Brain pericyte (primary cell): ENCODE measurements around the gene UBE2U.

ENCODE experiments used
- DNase-seq: peaks from one replicate; pipeline ENCODE4 v3.0.0-alpha.2; 2012; ENCODE audit warnings: low read depth, low spot score

Gene UBE2U

DNA sequence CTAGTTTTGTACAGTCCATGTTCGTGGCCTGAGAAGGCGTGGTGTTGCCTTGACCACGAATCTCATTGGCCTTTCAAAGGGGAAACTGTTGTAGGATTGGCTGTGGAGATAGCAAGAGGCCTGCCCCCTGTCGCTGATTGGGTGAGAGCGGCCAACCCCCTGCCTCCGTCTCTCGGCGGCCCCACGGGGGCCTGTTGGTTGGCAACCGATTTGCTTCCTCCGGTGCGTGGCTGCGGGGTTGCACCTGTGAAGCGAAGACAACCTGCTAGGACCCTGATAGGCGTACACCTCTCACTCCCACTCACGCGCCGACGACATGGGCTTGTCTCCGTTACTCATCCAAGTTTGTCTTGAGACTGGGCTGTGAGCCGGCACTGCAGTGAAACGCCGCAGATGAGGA lies at the start of gene UBE2U:
Gene UBE2U, plus strand, starts transcription at position 204 of the 400 bp plus-strand sequence. CDS start 428 bp downstream, outside the sequence.
- no peak for DNase-seq

- DNase-seq, result no peak
These were observed 48.1 kb upstream of the UBE2U start for GRCh38 chr1:64155278-64155677.

DNA sequence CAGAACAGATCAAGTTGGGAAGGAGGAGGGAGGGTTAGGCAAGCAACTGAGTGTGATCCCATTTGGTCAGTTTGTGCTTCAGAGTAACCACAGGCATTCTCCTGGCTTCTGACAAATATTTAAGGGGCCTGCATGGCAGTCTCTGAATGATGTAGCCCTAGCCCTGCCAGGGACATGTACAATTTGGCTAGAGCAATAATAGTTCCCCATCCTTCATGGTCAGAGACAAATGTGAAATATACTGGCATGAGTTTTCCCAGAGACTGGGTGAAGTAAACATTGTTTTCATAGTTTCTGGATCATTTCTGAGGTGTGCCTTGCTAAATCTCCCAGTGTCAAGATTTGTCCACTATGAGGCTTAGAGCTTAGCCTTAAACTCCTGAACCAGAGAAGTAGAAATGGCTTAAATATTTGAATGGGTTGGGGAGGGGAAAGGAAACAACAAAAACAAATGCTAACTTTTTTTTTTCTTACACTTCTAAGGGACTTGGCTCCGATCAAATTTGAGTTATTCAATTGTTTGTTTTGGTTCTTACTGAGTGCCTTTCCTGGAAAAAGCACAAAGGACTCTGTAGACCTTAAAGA lies 42.0 kb upstream of the UBE2U start:
- no peak for DNase-seq

DNA sequence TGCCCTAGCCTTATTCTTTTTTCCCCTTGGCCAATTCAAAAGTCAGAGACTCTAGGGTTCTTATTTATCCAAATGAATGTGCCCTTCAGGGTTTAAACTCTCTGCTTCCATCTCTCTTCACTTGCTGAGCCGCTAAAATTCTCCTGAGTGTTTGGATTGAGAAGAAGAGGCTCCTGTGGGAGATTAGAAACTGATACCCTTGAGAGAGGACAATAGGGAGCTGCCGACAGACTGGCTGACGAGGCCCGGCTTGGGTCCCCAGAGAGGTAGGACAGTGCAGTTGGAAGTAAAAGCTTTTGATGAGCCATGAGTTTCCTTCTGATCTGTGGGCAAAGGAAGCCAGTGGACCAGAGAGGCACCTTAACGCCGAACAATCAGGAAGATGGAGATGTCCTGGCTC lies 41.3 kb upstream of the UBE2U start:
- DNase-seq, result no peak

- no peak for DNase-seq
These were observed 40.6 kb upstream of the UBE2U start for GRCh38 chr1:64162804-64163203.

DNA sequence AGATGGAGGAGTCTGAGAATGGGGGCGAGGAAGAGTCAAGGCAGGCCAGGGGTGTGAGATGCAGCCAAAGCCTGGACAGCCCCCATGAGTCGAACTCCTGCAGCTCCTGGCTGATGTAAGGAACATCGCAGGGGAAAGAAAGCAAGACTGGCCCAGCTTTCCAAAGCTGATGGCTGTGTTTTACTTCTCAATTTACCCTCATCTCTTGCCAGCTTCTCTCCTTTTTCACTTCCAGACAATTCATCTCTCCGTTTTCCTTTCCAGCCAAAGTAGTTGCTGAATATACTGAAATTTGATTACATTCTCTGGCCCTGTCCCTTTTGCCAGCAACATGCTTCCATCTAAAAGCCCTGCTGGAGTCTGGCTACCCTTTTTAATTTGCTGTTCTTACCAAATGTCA lies 40.0 kb upstream of the UBE2U start:
- DNase-seq, result no peak

- no peak for DNase-seq
These were observed 39.5 kb upstream of the UBE2U start for GRCh38 chr1:64163970-64164369.

- DNase-seq, result no peak
These were observed 36.8 kb upstream of the UBE2U start for GRCh38 chr1:64166629-64167028.

DNA sequence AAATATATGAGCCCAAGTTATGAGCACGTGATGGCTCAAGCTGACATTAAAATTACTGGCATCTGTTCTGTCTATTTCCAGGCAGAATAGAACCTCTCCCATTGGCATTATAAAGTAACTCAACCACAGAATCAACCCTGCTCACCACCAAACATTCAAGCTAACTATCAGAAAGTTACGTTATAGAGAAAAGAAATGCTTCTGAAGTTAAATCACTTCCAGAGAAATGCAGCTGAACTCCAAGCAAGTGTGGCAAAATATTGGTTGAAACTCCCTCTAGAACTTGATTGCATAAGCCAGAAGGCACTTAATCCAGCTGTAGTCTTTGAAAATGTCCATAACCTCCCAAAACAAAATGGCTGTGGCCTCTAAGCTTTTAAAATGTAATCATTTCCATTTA lies 36.2 kb upstream of the UBE2U start:
- no peak for DNase-seq

- DNase-seq, result no peak
These were observed 32.2 kb upstream of the UBE2U start for GRCh38 chr1:64171246-64171645.

DNA sequence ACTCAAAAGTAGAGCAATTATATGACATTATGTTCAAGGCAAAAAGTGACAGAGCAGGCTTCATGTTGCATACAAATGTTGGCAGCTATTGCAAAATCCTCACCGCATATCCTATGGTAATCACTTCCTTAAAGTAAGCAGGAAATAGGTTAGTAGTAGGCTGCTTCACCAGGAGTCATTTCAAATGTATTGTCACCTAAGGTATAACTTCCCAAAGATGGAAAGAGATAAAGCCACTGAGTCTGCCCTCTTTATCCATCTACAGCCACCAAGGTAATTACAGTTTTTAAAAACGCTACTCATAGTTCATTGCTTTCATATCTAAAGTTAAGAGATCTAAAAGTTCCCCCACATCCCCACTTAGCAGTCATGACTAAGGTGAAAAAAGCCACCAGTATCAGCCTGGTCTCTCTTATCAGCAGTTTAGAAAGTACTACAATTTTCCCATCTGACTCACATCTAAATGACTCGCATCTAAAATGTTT lies 31.6 kb upstream of the UBE2U start:
- no peak for DNase-seq

DNA sequence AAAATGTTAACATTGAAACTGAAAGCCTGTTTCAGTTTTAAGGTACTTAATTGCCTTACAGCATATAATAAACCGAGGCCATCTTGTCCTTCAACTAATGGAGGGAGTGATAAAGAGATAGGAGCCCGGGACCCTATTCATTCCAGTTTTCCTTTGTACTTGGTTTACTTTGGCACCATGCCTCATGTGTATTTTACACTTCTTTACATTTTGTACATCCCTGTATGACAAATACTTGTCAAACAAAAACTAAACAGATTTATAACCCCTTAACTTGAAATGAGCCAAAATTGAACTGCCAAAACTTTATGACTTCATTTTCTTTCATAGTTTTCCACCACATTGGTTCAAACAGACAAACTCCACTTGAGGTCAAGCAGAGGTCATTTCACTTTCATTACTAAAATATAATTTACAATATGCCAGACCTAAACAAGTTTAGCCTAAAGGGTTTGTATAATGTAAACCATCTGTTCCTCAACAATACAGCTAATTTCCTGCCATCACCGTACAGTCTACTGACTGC lies 30.9 kb upstream of the UBE2U start:
- DNase-seq, result no peak

- no peak for DNase-seq
These were observed 30.0 kb upstream of the UBE2U start for GRCh38 chr1:64173336-64173940.

DNA sequence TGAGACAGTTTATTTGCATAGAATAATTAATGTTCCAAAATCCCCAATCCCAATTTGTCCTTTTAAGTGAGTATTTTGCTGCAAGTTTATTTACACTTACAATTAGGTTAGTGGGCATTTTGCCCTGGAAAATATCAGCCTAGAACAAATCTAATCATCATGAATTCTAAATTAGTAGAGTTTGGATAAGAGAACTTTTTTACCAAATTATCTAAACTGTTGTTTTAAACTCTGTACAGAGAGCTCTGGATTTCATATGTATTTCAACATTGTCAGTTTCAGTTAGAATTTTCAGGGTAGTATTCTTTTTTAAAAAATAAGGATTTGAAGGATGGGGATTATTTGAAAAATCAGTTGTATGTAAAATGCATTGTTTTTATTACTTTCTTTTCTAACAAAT lies 27.8 kb upstream of the UBE2U start:
- no peak for DNase-seq

GRCh38 chr1:64176659-64177058 lies 26.8 kb upstream of the UBE2U start:
- DNase-seq, result no peak

GRCh38 chr1:64179588-64179987 lies 23.8 kb upstream of the UBE2U start:
- no peak for DNase-seq

DNA sequence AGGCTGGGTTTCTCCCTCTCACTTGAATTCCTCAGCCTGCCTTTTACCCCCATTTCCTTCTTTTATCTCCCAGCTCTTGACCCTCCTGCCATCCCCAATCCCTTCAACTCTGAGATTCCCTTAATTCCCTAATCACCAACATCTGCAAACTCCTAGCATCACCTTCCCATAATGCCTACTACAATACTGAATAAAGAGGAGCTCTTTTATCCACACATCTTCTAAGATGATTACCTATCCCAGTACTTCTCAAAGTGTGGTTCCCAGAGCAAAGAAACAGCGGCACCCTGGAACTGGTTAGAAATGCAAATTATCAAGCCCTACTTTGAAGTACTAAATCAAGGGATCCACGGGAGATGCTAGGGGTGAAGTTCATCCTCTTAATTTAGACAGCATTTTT lies 21.2 kb upstream of the UBE2U start:
- DNase-seq, result no peak

GRCh38 chr1:64183395-64184002 lies 19.9 kb upstream of the UBE2U start:
- DNase-seq, result no peak

DNA sequence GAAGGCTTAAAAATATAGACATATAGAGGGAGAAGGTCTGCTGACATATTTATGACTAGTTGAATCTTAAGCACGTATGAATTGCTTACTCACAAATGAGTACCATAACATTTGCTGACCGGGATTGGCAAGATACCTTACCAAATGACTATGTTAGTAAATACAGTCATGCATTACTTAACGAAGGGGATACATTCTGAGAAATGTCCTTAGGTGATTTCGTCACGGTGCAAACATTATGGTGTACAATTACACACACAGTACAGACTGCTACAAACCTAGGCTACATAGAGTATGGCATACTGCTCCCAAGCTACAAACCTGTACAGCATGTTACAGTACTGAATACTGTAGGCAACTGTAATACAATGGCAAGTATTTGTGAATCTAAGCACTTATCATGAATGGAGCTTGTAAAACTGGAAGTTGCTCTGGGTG lies 19.4 kb upstream of the UBE2U start:
- no peak for DNase-seq

DNA sequence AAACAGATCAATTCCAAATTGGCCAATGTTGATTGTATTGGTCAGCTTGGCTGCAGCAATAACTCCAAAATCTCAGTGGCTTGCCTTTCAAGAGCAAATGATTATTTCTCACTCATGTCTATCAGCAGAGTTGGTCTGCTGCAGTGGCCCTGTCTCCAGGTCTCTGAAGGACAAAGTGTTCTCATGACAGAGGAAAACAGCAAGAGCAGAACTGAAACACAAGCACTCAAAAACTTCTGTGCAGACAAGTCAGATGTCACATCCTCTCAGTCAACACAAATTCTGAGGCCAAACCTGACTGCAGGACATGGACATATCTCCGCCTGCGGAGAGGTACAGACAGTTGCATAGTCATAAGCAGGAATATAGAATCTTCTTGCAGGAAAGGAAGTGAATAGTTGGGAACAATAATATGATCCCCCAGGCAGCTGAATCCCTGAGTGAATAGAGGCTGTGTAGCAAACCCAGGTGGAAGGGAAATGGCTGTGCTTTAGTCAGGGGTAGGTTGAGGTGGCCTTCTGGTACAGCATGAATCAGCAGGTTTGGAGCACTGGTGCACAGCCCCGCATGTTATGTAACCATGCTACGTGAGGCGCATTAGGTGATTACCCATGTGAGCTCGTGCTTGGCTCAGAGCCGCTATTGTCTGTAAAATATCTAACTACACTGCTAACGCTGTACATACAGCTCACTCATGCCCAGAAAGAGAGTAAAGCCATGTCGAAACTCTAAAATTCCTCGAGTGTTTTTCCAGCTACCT lies 17.1 kb upstream of the UBE2U start:
- DNase-seq, result no peak

DNA sequence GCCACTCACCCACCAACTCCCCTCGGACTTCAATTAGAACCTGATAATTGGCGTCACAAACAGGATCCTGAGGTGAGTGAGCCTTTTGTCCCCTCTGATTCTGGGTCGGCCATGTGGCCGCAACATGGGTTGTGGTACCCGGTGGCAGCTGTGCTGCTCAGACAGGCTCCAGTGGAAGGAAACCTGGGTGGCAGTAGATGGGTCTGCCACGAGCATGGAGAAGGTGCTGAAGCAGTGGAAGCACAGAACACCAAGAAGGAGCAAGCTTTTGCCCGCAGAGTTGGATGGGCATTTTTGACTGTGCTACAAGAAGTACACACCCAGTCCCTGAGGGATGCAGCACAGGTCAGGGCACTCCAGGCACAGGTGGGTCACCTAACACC lies 16.5 kb upstream of the UBE2U start:
- DNase-seq, result no peak

- no peak for DNase-seq
These were observed 15.8 kb upstream of the UBE2U start for GRCh38 chr1:64187646-64188045.
